OCI-LY1 (cell line): Measurements from ENCODE around the gene PABPN1L.

Experiments
- CTCF ChIP-seq: fragments of 200-600 bp; sonication (generic), shearing (Covaris generic); IDR thresholded peaks from 2 replicates; pipeline ENCODE4 v1.5.1; 2017; ENCODE audit warnings: mild to moderate bottlenecking, antibody characterized with exemption, low read length, moderate library complexity, mixed read lengths
- EZH2 ChIP-seq: fragments of 200-600 bp; sonication (generic), shearing (Covaris generic); IDR thresholded peaks from 2 replicates; pipeline ENCODE4 v1.8.0; 2017; ENCODE audit warnings: borderline replicate concordance, mixed run types, mild to moderate bottlenecking, antibody characterized with exemption, low read length, moderate library complexity, mixed read lengths

- TF ChIP-seq CTCF (no peak), EZH2 (no peak)
Observed at GRCh38 chr16:88886420-88886844, 20.0 kb upstream of the PABPN1L start.
